Activated CD4-positive, alpha-beta T cell treated with anti-CD3 and anti-CD28 coated beads, Interleukin-2, amount 50 U/mL, for 16 hours (primary cell): Measurements from ENCODE around the gene KLHL3.

ENCODE experiments used
- DNase-seq: peaks from one replicate; pipeline ENCODE4 v3.0.0-alpha.2; 2020

The KLHL3 gene

DNA sequence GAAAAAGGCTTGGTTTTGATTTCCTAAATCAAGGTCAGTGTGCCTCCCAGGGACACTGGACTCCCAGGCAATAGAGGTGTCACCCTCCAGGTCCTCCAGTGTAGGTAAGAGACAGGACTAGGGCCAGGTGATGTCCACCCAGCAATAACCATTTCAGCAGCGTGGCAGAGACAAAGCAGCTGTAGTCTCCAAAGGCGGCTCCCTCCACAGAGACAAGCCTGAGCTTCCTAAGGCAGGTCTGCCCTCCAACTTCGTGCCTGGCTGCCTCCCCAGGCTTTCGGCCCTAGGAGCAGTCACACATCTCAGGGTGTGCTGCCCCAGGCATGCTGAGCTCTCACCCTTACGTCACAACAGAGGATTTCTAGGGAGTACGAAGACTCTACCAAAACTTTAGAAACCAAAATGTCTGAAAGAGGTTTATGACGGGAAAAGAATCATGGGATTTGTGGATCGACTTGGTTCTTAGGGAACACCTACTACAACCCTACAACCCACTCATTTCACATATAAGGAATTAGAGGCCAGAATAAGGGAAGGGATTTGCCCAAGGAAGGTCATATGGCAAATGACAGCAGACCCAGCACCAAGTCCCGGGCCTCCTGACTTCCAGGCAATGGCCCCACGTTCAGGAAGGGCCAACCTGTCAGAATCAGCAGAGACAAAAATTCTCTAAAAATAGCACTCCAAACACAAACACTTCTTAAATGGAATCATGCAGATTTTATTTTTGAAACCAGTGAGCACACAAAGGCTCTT, 105.5 kb downstream of the KLHL3 start:
- DNase-seq = no peak

GRCh38 chr5:137629646-137630045, 106.2 kb downstream of the KLHL3 start:
- peak; percentile 57 for DNase-seq

GRCh38 chr5:137627706-137628105, 108.2 kb downstream of the KLHL3 start:
- no peak for DNase-seq

- no peak for DNase-seq
These were observed 108.6 kb downstream of the KLHL3 start for GRCh38 chr5:137627293-137627692.

GRCh38 chr5:137624786-137625349, 111.0 kb downstream of the KLHL3 start:
- DNase-seq = no peak

DNA sequence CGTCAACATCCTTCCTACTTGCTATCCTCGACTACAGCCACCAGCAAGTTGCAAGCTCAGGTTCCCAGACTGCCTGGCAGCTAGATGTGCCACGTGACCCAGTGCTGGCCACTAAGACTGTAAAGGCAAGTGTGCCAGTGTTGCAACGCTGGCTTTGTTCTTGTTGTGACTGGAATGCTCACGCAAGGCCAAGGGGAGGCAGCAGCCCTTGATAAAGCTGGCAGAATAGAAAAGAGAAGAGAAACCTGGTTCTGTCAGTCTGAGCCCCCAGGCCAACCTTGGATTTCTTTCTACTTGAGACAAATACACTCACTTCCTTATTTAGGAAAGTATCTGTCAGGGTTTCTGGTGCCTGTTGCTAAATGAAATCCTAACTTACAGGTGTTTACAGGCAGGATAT, 113.0 kb downstream of the KLHL3 start:
- DNase-seq = no peak

GRCh38 chr5:137621861-137622823, 113.7 kb downstream of the KLHL3 start:
- no peak for DNase-seq

DNA sequence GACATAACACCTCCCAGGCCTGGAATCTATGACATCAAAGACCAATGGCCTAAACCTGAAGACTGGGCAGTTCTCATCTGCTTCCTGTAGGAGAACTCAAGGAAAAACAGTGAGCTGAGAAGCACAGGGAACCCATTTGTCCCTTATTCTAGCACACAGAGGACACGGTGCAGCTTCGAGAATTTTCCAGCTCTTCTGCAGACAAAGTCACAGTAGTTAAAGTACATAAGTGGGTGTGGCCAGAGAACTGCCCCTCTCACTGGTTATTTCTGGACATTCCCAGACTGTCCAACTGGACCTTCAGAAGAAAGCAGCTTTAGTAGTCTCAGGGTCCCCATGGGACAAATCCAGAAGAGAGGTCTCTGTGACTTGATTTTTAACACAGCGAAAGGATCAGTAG, 114.6 kb downstream of the KLHL3 start:
- DNase-seq = no peak

- no peak for DNase-seq
These were observed 116.6 kb downstream of the KLHL3 start for GRCh38 chr5:137619191-137619870.

DNA sequence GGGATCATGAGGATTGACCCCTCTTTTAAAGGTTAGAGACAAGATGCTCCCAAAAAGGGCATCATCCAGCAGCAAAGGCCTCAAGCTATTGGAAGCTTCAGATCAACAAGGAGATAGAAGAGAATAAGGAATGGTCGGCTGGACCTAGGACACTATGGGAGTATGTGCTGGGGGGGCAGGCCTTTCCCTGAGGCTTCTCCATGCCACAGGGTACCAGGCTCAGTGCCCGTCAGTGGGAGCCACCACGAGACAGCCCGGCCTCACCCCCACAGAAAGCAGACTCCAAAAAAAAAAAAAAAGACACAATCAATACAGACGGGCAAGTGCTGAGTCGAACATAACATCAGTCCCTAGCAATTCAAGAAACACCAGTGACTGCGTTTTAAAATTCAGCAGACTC, 117.4 kb downstream of the KLHL3 start:
- DNase-seq = no peak

GRCh38 chr5:137617528-137618205, 118.2 kb downstream of the KLHL3 start:
- no peak for DNase-seq

DNA sequence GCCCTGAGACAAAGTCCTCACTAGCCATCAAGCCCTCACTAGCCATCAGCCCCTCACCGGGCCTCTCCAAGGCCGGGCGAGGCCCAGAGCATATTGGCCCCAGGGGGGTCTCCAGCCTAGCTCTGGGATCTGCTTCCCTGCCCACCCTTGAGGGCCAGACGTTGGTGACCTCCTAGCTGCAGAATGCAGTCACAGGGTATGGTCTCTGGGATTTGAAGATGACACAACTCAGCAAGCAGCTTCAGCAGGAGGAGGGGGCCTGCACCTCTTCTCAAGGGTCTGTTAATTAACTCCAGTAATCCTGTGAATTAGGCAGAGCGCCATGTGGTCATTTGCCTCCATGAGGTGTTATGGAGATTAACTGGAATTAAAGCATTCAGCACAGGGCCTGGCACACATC, 119.8 kb downstream of the KLHL3 start:
- no peak for DNase-seq

DNA sequence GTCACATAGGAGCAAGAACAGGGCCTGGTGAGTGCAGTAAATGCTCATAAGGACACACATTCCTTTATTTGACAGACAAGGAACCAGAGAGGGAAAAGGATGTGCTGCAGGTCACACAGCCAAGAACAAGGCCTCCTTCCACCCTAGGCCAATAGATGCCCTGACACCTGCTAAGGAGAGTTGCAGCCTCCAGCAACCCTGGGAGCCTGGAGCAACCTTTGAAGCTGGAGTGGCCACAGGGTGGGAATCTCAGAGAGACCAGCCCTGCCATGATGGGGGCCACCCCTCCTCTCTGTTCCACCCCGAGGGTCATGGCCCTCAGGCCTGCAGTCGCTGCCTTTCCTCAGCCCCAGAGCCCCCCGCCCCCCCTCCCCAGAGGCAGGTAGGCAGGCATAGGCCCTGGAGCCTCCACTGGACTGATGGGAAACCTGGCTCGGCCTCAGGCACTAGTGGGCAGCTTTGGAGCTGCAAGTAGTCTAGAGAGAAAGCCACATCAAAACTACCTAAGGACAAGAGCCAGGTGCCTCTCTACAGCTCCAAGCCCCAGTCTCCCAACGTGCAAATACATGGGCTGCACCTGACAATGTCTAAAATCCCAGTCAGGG, 120.6 kb downstream of the KLHL3 start:
- no peak for DNase-seq

GRCh38 chr5:137613554-137614265, 122.2 kb downstream of the KLHL3 start:
- peak; percentile 1 for DNase-seq

DNA sequence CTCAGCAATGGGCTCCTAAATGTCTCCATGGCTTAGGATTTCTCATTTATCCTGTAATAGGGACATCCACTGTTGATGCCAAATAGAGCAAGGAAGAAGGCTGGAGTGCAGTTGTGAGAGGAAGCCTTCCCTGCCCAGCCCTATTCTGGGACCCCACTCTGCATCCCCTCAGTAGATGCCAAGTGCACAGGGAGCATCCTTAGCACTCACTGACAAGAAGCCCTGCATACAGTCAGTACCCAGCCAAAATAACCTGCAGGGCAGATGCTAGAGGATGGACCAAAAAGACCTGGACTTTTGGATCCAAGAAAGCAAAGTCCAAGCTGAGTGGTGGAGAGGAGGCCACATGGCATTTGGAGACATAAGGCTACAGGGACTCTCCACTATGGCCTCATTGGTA, 123.3 kb downstream of the KLHL3 start:
- DNase-seq = no peak

DNA sequence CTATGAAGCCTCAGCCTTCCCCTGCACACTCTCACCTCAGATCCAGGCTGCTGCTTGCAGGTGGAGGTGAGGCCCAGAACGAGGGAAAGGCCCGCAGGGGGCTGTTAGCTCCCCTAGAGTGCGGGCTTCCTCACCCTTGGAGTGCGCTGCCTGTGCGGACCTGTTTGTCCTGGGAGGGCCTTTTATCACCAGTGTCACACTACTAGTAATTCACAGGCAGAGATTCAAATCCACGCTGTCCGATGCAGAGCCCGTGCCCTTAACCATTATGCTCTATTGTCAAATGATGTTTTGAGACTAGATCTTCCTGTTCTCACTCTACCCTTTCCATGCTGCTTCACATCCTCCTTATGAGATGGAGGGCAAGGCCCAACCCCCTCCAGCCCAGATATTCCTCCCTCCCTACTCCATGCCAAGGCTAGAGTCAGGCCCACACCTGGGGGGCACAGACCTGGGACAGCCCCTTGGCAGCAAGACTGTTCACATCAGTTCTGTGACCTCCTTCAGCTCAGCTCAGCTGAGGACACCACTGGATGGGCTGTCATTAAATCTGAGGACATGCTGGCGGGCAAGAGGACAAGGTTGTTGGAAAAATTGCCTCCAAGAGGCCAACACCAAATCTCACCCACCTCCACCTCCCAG, 124.0 kb downstream of the KLHL3 start:
- DNase-seq = no peak

DNA sequence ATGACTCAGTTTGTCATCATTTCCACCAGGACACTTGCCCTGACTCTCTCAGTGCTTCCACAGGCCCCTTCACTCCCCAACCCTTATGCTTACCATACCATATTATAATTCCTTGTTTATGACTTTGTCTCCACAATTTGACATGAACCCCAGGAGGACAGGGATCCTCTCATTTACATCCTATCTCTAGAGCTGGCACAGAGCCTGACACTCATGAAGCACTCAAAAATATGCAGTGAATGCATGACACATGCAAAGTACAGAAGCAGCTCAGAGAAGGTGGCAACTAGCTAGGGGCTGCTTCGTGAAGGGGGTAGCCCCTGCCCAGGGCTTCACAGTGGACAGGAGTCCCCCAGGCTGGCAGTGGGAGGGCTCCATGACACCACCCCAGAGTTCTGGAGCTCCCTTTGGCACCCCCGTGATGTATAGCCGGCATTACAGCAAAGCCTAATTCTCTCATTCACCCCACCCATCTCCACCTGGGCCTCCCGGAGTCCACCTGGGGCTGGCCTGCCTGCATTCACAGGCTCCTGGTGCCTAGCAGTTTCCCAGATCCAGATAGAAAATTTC, 124.8 kb downstream of the KLHL3 start:
- no peak for DNase-seq

DNA sequence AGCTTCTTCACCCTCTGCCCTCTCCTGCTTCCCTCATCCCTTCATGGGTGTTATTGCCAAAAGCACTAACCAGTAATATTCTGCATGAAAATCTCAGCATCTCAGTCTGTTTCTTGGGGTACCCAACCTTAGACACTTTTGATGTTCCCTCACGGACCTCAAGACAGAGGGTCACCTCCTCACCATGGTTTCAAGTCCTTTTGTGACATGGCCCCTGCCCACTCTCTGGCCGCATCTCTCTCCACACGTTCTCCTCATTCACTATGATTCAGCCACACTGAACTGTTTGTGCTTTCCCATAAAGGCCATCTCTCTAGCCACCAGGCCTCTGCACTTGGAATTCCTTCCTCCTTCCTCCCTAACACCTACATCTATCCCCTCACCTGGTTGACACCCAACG, 125.3 kb downstream of the KLHL3 start:
- DNase-seq = no peak

DNA sequence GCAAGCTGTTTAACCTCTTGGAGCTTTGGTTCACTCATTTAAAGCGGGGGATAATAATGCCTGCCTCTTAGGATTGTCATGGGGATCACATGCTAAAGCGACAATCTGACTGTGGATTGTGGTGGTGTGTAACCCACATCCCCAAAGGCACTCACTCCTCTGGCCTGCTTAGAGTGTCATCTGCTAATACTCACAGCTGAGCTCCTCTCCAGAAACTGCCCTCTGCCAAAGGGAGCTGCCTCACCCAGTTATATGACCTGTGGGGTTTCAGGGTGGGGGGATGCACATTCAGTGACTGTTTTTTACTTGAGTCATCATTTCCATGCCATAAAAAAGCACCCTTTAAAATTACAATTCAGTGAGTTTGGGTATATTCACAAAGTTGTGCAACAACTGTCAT, 126.8 kb downstream of the KLHL3 start:
- DNase-seq = no peak

GRCh38 chr5:137607771-137608170, 128.1 kb downstream of the KLHL3 start:
- no peak for DNase-seq

- no peak for DNase-seq
These were observed 129.5 kb downstream of the KLHL3 start for GRCh38 chr5:137606401-137606800.
